Ishikawa (cell line): ENCODE measurements around the gene STAC2.

ENCODE experiments used
- CEBPB ChIP-seq: IDR thresholded peaks from 2 replicates; pipeline ENCODE4 v1.6.1; 2012
- CREB1 ChIP-seq: IDR thresholded peaks from 2 replicates; pipeline ENCODE4 v1.6.1; 2012; ENCODE audit warnings: low read depth
- EGR1 ChIP-seq: IDR thresholded peaks from 2 replicates; pipeline ENCODE4 v1.6.1; 2012
- EP300 ChIP-seq: IDR thresholded peaks from 2 replicates; pipeline ENCODE4 v1.6.1; 2012; ENCODE audit warnings: borderline replicate concordance
- FOXM1 ChIP-seq: IDR thresholded peaks from 2 replicates; pipeline ENCODE4 v1.6.1; 2012; ENCODE audit warnings: low read depth, borderline replicate concordance
- MAX ChIP-seq: IDR thresholded peaks from 2 replicates; pipeline ENCODE4 v1.6.1; 2012
- NFIC ChIP-seq: IDR thresholded peaks from 2 replicates; pipeline ENCODE4 v1.6.1; 2012
- RAD21 ChIP-seq: IDR thresholded peaks from 2 replicates; pipeline ENCODE4 v1.6.1; 2012; ENCODE audit warnings: low read depth
- REST ChIP-seq: IDR thresholded peaks from 2 replicates; pipeline ENCODE4 v1.6.1; 2012; ENCODE audit warnings: low read depth, mild to moderate bottlenecking
- TAF1 ChIP-seq: IDR thresholded peaks from 2 replicates; pipeline ENCODE4 v1.6.1; 2012; ENCODE audit warnings: low read depth, mild to moderate bottlenecking
- TCF12 ChIP-seq: IDR thresholded peaks from 2 replicates; pipeline ENCODE4 v1.6.1; 2012; ENCODE audit warnings: low read depth
- TEAD4 ChIP-seq: IDR thresholded peaks from 2 replicates; pipeline ENCODE4 v1.6.1; 2012
- USF1 ChIP-seq: IDR thresholded peaks from 2 replicates; pipeline ENCODE4 v1.6.1; 2012
- YY1 ChIP-seq: IDR thresholded peaks from 2 replicates; pipeline ENCODE4 v1.6.1; 2012; ENCODE audit warnings: low read depth
- ZBTB7A ChIP-seq: IDR thresholded peaks from 2 replicates; pipeline ENCODE4 v1.6.1; 2012; ENCODE audit warnings: low read depth

Gene STAC2

GRCh38 chr17:39200070-39200879 lies 25.5 kb downstream of the STAC2 start, which contains the start of gene RPL19:
TSS of gene RPL19 (plus strand) at chr17:39200283. CDS start at chr17:39200345, 62 bp downstream.
- TF ChIP-seq NFIC = no peak
- no peak; the same call in 1 of the 2 replicates for TF ChIP-seq USF1
- TF ChIP-seq YY1 = peak; percentile 76; the same call in 1 of the 2 replicates
- TF ChIP-seq FOXM1 = no peak; the same call in 1 of the 2 replicates
- no peak for TF ChIP-seq CEBPB
- TF ChIP-seq TAF1 = peak; percentile 95
- TF ChIP-seq TCF12 = no peak
- no peak for TF ChIP-seq RAD21
- TF ChIP-seq ZBTB7A = no peak
- TF ChIP-seq MAX = peak; percentile 90

- TF ChIP-seq CEBPB (peak; percentile 72), NFIC (no peak), TEAD4 (no peak), USF1 (peak; percentile 97), REST (no peak), ZBTB7A (no peak), TAF1 (no peak), FOXM1 (no peak), MAX (peak; percentile 52; the same call in 1 of the 2 replicates), TCF12 (peak; percentile 32; the same call in 1 of the 2 replicates), RAD21 (no peak), EGR1 (peak; percentile 66)
Observed at GRCh38 chr17:39199820-39200069, 26.0 kb downstream of the STAC2 start.

GRCh38 chr17:39198186-39198566 lies 27.6 kb downstream of the STAC2 start:
- no peak for TF ChIP-seq USF1
- TF ChIP-seq CEBPB = 0 out of 2 replicates have a peak, but pooled peaks have one; percentile 37

- TF ChIP-seq CEBPB (no peak), ZBTB7A (peak; percentile 65; the same call in 1 of the 2 replicates), RAD21 (no peak), MAX (peak; percentile 26; the same call in 1 of the 2 replicates), USF1 (no peak), FOXM1 (no peak), NFIC (no peak), YY1 (0 out of 2 replicates have a peak, but pooled peaks have one; percentile 11), REST (no peak), TEAD4 (no peak), TCF12 (no peak; the same call in 1 of the 2 replicates), TAF1 (peak; percentile 73; the same call in 1 of the 2 replicates), EGR1 (no peak), EP300 (no peak), CREB1 (no peak)
Observed at GRCh38 chr17:39197380-39198185, 28.2 kb downstream of the STAC2 start, which contains the start of gene CACNB1. TSS of gene CACNB1 (minus strand) at chr17:39197669. CDS start at chr17:39197495, 174 bp downstream.
